Activated CD4-positive, alpha-beta T cell treated with anti-CD3 and anti-CD28 coated beads, Interleukin-2, amount 50 U/mL, for 48 hours (primary cell): ENCODE measurements around the gene XAF1.
A peak's percentile ranks its signal among the peaks of the same experiment; 100 is the strongest.
"Not testable (repeated sequence)": the region's sequence is repeated elsewhere in the genome, so short reads cannot be mapped to it uniquely, and the experiment has no call there.

ENCODE experiments used
- DNase-seq, 2 experiments: peaks; one replicate each; pipeline ENCODE4 v3.0.0-alpha.2; 2020

Gene XAF1

DNA sequence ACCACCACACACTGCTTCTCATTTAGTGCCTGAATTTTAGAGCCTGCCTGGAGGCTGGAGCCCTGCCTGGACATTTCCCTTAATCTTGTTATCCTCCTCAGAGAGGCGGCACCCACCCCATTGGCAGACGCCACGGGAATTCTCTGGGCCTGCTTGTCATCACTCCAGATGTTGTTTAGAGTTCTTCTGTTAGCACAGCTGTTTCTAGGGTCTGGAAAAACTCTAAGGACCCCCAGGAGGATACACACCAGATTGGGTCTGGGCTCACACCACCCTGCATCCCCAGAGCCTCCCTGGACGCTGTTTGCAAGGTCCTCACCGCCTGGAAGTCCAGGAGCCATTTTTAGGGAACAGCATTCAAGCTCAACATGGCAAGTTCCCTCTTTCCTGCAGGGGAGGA is 565 bp upstream of the XAF1 start:
- no peak for DNase-seq

DNA sequence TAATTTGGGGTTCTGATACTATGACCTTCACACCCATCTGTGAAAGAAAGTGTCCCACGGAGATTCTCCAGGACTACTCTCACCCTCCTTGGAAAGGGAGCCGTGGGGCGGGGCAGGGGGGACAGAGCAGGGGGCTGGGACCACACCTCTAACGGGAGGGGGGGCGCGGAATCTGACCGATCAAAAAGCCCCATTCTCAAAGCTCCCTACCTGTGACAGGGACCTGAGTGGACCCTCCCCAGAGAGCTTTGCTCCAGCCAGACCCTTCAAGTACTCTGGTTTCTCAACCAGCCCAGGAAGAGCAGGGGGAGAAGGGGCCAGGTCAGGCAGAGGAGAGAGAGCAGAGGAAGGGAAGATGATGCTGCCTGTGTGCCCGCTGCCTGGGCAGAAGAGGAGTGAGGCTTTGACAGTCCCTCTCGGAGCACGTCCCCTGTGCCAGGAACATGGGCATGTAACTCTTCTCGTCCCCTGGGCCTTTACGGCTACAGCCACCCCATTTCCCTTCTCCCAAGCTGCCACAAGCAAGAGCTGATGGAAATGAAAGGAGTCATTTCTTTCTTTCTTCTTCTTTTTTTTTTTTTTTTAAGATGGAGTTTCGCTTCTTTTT is 682 bp downstream of the XAF1 start:
- DNase-seq, result peak; percentile 21 to 24

DNA sequence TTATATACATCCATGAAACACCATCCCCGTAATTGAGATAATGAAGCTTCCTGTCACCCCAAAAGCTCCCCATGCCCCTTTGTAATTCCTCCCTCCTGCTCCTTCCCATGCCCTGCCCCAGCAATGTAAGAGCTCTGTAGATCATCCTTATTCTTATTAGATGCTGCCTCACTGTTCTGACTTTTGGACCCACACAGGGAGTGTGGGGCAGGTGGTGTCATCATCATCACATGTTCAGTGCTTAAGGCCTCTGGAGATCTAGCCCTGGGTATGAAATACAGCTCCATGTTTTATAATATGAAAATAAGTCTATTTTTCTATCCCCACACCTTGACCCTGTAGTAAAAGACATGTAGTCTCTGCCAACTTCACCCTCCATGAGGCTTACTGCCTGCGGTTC is 1.9 kb downstream of the XAF1 start:
- DNase-seq, result no peak

DNA sequence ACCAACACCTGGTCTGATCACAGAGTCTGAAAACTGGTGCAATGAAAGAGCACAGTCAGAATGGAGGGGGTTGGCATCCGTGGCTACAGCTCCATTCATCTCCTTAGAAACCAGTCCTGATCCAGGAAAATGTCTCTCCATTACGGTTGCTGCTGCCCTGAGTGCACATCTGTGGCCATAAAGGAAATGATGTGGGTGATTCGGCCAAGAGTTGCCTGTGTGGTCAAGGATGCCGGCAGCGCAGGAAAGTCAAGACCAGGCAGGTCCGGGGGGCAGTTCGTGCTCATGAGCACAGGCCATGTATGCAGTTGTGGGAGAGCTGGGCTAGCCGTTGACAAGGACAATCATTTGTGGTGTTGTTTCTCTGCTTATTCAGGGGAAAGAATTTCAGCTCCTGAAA is 5.9 kb downstream of the XAF1 start:
- DNase-seq, result no peak

DNA sequence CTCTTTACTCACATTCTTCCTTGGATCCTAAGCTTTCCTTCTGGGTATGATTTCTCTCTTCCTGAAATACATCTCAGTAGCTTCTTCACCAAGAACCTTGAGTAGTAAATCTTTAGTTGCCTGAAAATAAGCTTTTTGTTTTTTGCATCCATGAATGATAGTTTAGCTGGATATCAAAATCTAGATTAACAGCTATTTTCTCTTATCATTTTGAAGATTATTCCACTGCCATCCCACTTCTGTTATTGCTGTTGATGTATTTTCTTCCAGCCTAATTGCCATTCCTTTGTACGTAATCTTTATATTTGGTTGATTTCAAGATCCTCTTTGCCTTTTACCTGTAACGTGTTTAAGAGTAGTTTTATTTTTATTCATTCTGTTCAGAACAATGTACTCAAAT is 12.6 kb downstream of the XAF1 start:
- no peak for DNase-seq

DNA sequence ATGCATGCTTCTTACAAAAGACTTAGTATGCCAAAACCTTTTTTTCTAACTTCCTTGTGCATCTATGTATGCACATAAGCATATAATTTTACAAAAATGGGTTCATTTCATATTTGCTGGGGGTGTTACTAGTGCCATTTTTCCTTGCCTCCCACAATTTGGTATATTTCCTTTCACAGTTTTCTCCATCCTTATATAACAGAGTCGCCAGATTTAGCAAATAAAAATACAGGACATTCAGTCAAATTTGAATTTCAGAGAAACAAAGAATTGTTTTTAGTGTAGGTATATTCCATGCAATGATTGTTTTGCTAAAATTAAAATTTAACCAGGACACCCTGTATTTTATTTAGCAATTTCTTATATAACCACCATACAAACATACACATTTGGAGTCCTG is 16.2 kb downstream of the XAF1 start:
- no peak for DNase-seq

DNA sequence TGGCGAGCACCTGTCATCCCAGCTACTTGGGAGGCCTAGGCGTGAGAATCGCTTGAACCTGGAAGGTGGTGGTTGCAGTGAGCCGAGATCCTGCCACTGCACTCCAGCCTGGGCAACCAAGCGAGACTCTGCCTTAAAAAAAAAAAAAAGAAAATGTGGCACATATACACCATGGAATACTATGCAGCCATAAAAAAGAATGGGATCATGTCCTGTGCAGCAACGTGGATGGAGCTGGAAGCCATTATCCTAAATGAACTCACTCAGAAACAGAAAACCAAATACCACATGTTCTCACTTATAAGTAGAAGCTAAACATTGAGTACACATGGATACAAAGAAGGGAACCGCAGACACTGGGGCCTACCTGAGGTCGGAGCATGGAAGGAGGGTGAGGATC is 19.1 kb downstream of the XAF1 start:
- not testable (repeated sequence) for DNase-seq

DNA sequence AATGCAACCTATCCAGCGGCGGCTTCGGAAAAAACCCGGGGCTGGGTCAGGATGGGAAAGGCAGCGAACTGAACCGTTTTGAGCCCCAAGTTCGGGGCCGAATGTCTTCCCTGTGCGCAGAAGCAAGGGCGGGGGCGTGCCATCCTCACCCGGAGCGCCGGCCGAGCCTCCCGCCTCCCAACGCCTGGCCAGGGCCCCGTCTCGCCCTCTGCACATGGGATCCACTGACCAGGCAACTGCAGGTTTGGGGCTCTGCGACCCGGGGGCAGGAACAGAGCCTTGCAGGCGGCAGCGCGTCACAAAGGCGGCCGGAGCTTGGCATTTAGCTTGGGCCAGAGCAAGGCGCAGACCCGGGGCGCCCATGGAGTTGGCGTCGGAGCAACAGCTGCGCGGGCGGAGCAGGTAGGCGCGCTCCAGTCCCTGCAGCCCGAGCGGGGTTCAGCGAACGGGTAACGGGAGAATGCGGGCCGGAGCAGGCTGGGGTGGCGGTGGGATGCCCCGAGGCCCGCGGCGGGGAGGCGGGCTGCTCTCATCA is 20.1 kb downstream of the XAF1 start, which contains the start of gene FBXO39:
FBXO39 (plus strand) TSS at position 345 of the 535 bp plus-strand sequence. CDS start 3,654 bp downstream, outside the sequence.
- DNase-seq, result no peak

DNA sequence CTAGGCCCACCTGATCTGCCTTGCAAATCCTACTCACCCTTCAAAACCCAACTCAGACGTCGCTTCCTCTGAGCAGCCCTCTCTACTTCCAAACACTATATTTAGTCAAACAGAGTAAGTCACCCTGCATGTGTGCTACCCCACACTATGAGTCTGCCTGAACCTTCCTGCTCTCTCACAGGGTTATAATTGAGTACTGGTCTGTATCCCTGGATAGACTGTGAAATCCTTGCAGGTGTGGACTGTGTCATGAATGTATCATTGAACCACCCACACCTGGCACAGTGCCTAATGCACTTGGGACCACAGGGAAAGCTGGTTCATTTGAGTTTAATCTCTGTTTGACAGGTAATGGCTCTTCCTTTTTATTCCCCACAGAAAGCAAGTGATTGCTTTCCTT is 23.6 kb downstream of the XAF1 start:
- DNase-seq, result no peak

DNA sequence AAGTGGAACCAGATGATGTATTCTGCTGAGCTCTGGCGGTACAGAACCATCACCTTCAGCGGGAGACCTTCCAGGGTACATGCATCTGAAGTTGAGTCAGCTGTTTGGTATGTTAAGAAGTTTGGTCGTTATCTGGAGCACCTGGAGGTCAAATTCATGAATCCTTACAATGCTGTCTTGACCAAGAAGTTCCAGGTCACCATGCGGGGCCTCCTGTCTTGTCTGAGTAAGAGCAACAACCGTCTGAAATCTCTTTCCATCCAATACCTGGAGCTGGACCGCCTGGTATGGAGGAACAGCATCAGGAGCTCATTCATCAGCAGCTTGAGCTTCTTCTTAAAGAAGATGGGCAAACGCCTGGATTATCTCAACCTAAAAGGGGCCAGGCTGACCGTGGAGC is 24.2 kb downstream of the XAF1 start:
- no peak for DNase-seq

DNA sequence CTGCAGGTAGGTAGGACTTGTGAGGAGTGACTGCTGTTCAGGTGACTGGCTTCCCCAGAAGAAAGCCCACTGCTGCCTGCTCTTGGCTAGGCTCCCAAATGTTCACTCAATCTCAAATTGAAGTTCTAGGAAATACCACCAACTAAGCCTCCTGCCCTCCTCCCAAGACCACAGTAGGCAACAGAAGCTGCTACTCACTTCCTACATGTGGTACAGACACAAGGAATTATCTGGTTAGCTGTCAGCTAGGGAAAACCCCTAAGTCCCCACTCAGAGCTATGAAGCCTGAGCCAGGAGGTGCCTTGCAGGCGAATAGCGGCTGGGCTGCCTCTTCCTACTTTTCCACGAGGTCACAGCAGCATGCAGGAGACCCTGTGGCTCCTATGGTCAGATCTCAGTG is 25.0 kb downstream of the XAF1 start:
- DNase-seq, result no peak

DNA sequence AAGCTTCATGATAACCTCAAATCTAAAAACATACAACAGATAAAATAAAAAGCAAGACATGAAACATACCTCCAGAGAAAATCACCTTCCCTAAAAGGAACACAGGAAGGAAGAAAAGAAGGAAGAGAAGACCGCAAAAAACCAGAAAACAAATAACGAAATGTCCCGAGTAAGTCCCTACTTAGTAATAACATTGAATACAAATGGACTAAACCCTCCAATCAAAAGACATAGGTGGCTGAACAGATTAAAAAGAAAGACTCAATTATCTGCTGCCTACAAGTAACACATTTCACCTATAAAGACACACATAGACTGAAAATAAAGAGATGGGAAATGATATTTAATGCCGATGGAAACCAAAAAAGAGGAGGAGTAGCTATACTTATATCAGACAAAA is 26.4 kb downstream of the XAF1 start:
- DNase-seq, result no peak

DNA sequence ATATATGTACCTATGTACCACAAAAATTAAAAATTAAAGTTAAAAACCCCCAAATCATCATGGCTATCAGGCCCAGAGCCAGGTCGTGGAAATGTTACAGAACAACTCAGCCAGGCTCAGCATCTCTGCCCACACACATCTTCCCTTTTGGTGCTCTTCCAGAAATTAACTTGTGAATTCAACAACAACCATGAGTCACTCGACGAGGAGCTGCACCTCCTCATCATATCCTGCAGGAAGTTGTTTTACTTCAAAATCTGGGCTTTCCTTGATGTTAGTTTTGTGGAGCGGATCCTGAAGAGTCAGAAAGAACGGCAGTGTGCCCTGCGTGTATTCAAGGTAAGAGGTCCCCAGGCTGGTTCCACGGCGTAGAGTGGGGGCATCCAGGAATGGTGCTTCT is 30.8 kb downstream of the XAF1 start:
- no peak for DNase-seq

DNA sequence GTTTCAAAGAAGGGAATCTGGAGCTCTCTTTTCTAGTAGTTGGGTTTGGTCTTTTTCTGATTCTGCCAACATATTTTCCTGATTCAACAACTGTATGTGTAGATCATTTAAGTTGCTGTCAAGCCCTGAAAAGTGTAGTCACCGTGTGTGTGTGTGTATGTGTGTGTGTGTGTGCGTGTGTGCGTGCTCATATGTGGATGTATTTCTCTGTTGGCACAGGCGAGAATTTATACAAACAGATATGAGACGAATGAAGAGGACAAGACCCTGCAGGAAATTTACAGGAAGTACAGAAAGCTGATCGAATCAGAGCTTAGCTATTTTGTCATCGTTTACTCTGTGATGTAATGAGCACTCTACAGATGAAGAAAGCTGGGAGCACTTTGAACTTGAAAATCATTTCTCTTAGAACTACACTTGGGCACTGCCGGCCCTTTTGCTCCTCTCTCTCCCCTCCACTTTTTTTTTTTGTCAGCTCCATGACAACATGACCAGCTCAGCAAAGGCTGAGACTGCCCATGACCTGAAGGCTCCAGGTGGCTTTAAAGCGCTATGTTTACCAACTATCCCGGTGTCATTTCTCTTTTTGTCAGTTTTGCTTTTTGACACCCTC is 31.3 kb downstream of the XAF1 start:
- no peak for DNase-seq

DNA sequence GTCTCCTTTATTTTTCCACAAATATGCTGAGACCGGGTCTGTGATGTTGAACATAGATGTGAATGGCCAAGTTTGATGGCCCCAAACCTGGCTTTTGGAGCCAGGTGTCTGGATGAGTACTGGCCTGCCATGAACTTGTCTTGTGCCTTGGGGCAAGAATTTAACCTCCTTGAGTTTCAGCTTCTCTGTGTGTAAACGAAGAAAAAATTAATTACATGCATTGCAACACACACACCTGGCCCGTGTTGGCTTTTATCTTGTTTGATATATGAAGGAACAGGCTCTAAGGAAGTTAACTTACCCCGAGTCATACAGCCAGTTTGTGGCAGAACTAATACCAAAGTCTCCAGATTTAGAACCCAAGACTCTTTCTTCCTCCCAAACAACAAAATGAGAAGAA is 33.3 kb downstream of the XAF1 start:
- no peak for DNase-seq

DNA sequence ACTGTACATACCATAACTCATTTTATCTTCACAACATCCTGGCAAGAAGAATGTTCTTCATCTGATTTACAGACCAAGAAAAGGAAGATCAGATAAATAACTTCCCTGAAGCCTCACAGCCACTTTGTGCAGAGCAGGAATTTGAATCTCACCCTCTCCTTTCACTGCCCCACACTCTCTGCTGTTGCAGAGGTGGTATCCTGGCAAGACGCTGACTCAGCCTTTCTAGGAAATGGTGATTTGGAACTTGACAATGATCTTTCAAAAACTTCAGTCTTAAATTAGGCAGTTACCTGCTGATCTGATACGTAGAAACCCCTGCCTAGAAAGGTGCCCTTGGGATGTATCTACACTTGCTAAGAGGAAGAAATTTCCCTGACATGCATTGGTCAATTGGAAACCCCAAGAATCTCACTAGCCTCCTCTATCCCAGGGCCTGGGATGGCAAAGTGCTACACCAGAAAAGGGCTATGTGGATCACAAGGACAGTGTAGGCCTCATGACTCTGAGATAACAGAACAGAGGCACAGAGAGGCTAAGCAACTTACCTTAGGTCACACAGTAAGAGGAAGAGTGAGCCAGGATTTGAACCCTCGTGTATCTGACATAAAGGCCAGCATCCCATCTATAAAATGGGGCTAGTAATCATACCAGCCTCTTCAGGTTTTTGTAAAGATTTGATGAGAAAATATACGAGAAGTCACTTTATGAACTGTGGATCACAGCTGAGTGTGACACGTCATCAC is 38.1 kb downstream of the XAF1 start:
- no peak for DNase-seq

DNA sequence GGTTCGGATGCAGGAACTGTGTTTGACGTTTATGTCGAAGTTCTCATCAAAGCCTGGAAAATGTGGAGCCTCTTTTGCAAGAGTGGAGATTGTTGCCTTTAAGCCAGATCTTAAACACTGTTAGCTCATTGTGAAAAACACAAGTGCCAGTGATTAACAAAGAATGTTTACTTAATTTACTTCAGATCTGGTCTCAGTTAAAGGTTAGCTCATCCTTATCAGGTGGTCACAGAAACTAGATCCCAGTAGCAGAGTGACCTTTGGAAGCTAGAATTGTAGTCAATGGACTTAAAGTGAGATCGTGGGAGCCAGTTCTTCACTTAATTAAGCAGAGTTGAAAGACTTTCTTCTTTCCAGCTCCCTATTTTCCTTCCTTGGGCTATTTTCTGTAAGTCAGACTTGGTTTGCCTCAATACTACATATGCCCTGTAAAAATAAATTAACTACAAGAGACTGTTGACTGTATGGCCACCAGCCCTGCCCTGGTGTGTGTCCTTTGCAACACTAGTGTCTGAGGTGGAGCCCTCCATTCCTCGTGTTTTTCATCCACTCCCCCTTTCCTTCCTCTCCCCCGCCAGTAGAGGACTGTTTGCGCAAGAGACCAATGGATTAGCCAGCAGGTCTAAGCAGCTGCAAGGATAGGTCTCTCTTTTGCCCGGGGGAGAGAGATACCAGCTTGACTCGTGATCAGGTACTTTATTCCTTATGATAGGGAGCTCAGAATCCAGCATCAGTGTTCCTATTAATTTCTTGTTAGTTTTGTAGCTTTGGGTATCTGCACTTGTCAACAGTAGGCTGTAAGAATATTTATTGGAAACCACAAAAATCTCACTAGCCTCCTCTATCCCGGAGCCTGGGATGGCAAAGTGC is 40.4 kb downstream of the XAF1 start:
- DNase-seq, result no peak

DNA sequence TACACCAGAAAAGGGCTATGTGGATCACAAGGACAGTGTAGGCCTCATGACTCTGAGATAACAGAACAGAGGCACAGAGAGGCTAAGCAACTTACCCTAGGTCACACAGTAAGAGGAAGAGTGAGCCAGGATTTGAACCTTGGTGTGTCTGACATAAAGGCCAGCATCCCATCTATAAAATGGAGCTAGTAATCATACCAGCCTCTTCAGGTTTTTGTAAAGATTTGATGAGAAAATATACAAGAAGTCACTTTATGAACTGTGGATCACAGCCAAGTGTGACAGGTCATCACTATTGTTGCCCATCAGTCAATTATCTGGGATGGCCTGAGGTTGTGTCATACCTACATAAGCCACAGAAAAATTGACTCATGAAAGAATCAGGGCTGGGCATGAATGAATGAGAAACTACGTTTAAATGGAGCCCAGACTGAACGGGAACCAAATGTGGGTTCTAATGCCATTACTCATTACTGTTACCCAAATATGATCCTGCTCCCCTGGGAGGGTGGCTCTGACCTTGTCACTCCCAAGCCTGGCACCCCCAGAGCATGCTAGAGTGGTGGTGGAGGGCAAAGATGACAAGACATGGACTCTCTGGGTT is 41.1 kb downstream of the XAF1 start:
- no peak for DNase-seq

DNA sequence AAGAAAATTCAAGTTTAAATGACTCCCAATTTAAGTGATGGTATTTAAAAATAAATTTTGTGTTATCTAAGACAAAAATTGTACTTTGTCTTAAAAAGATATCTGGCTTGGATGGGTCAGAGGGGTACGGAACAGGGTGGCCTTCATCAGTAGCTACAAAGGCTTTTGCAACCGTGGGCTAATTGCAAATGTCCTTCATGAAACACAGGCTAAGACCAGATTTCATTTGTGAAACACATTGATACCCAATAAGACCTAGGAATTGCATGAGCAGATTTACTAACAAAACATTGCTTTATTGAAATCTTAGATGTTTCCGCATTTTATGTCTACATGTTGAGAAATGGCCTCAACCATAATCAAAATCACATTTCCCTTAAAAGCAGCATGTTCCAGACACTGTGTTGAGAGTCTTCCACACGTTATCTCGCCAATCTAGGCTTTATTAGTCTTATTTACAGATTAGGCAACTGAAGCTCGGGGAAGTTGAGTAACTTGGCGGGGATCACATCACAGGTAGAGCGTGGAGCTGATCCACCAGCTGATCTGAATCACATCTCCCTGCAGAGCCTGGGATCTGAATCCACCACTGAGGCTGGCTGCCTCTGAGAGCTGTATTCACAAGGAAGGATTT is 42.0 kb downstream of the XAF1 start:
- no peak for DNase-seq

DNA sequence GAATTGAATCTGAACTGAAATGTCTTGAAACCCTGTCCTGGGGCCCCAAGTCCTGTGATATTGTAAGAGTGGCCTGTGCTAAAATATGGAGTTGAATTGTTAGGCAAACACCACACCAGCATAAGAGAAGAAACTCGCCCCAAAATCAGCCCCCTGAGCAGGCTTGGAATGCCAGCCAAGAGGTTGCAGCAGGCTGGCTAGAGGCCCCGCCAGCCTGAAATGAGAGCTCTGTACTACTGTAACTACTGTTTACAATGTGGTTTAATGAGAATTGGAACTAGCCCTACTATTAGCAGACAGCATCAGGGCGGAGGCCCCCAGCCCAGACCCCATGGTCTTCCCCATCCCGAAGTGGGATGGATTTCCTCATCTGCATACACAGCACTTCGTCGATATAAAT is 43.9 kb downstream of the XAF1 start:
- no peak for DNase-seq

DNA sequence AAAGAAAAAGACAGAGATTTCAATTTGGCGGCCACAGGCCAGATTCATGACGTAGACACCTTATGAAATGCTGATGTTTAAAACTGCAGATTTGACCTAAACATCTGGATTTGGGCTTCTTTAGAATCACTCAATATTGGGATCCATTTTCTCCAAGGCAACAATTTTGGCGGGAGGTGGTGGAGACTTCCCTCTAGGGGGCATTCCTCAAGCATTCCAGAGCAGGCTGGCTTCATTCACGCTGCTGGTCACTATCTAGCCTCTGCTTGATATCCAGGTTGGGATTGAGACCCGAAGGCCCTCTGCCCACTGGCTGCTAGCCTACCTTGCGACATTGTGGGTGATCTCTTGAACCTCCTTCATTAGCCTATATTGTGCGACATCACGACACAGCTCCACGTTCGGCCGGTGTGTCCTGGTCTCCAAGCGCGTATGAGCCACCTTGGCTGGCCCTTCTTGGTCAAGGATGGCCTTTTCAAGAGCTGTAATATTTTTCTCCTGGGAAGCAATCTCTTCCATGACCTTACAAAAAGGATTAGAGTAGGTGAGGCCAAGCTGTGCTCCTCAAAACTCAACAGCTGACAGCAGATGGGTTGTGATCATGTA is 44.7 kb downstream of the XAF1 start:
- DNase-seq, result peak in 1 of 2 experiments; percentile 20

DNA sequence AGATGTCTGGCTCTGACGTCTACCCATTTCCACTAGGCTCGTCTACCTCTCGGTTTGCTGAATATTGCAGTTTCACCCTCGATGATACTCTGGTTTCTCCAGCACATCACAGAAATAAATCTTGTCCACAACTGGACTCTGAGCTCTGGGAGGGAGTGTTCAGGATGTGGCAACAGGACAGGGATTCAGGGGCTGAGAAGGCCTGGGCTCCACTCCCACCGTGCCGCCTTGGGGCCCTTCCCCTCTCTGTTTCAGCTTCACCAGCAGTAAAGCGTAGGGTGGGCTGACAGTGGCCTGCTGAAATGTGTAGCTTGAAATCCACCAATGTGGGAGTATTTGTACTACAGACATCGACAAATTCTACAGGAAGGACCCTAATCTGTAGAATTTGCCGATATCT is 55.7 kb downstream of the XAF1 start:
- no peak for DNase-seq
